Memory B cell (primary cell): ENCODE data around the gene INO80E.

Experiments
- ATAC-seq: fragments of 150-1000 bp; cut with Tn5 transposase; 2 replicates; pipeline ENCODE4 v1.10.0; 2021; ENCODE audit warnings: low read depth, mild to moderate bottlenecking, moderate library complexity
- DNase-seq, 2 donors: peaks; one replicate each; pipeline ENCODE4 v3.0.0; 2022; ENCODE audit warnings: low spot score in 2 of 2
- H3K27ac Mint-ChIP-seq: one replicate; pipeline ENCODE4 v1.8.0; 2022; ENCODE audit warnings: mild to moderate bottlenecking, moderate library complexity, mixed read lengths
- H3K27me3 Mint-ChIP-seq: one replicate; pipeline ENCODE4 v1.8.0; 2022; ENCODE audit warnings: mixed read lengths
- H3K36me3 Mint-ChIP-seq: one replicate; pipeline ENCODE4 v1.8.0; 2022; ENCODE audit warnings: mild to moderate bottlenecking, mixed read lengths
- H3K4me1 Mint-ChIP-seq: one replicate; pipeline ENCODE4 v1.8.0; 2022; ENCODE audit warnings: mixed read lengths
- H3K4me3 Mint-ChIP-seq: one replicate; pipeline ENCODE4 v1.8.0; 2022; ENCODE audit warnings: mild to moderate bottlenecking, moderate library complexity, mixed read lengths
- H3K9me3 Mint-ChIP-seq: one replicate; pipeline ENCODE4 v1.8.0; 2022; ENCODE audit warnings: mixed read lengths

INO80E gene

GRCh38 chr16:29971304-29971703, 24.7 kb upstream of the INO80E start:
- H3K36me3 Mint-ChIP-seq = peaks cover 9% of the 10 kb centered on the region
- no peak for ATAC-seq

GRCh38 chr16:29972500-29972899, 23.5 kb upstream of the INO80E start:
- Mint-ChIP-seq H3K9me3 (no peaks in the 10 kb centered on the region), H3K27me3 (no peaks in the 10 kb centered on the region), H3K4me3 (peak overlapping the region; percentile 100), H3K36me3 (peaks cover 9% of the 10 kb centered on the region), H3K27ac (peak overlapping the region; percentile 14), H3K4me1 (peaks cover 28% of the 10 kb centered on the region)
- DNase-seq (no peak), ATAC-seq (no peak)

More at GRCh38 chr16:29971304-29971703, 24.7 kb upstream of the INO80E start:
- no peaks in the 10 kb centered on the region for H3K27me3 Mint-ChIP-seq
- H3K4me1 Mint-ChIP-seq = peaks cover 28% of the 10 kb centered on the region
- H3K27ac Mint-ChIP-seq = no peak overlapping the region
- no peaks in the 10 kb centered on the region for H3K9me3 Mint-ChIP-seq
- H3K4me3 Mint-ChIP-seq = no peak overlapping the region
- DNase-seq = no peak

- Mint-ChIP-seq H3K4me3 (peak overlapping the region; percentile 100), H3K36me3 (peaks cover 9% of the 10 kb centered on the region), H3K27ac (peak overlapping the region; percentile 97), H3K9me3 (no peaks in the 10 kb centered on the region), H3K4me1 (peaks cover 28% of the 10 kb centered on the region), H3K27me3 (no peaks in the 10 kb centered on the region)
- DNase-seq (no peak), ATAC-seq (no peak)
These were observed 23.1 kb upstream of the INO80E start for GRCh38 chr16:29972992-29973383.

GRCh38 chr16:29973384-29974246, 22.4 kb upstream of the INO80E start, which contains the start of gene TAOK2:
TSS of gene TAOK2 (plus strand) at chr16:29973868. CDS start at chr16:29977773, 3,905 bp downstream.
- DNase-seq (peak; percentile 91 to 95), ATAC-seq (peak; percentile 97)
- Mint-ChIP-seq H3K36me3 (peaks cover 10% of the 10 kb centered on the region), H3K9me3 (no peaks in the 10 kb centered on the region), H3K4me1 (peaks cover 28% of the 10 kb centered on the region), H3K4me3 (peak within 1 kb of the TSS; percentile 100), H3K27me3 (no peaks in the 10 kb centered on the region), H3K27ac (peak within 1 kb of the TSS; percentile 97)

GRCh38 chr16:29974291-29975133, 21.5 kb upstream of the INO80E start:
- H3K36me3 Mint-ChIP-seq = peaks cover 12% of the 10 kb centered on the region
- DNase-seq = no peak
- peak overlapping the region; percentile 97 for H3K27ac Mint-ChIP-seq
- H3K9me3 Mint-ChIP-seq = no peaks in the 10 kb centered on the region
- H3K4me3 Mint-ChIP-seq = peak overlapping the region; percentile 100
- ATAC-seq = no peak
- no peaks in the 10 kb centered on the region for H3K27me3 Mint-ChIP-seq
- peaks cover 25% of the 10 kb centered on the region for H3K4me1 Mint-ChIP-seq

GRCh38 chr16:29975134-29975538, 20.9 kb upstream of the INO80E start:
- H3K36me3 Mint-ChIP-seq = peaks cover 14% of the 10 kb centered on the region
- H3K9me3 Mint-ChIP-seq = no peaks in the 10 kb centered on the region
- H3K4me1 Mint-ChIP-seq = peaks cover 25% of the 10 kb centered on the region
- no peaks in the 10 kb centered on the region for H3K27me3 Mint-ChIP-seq
- ATAC-seq = no peak
- H3K4me3 Mint-ChIP-seq = peak overlapping the region; percentile 100
- no peak for DNase-seq
- peak overlapping the region; percentile 83 for H3K27ac Mint-ChIP-seq

- Mint-ChIP-seq H3K27ac (peak overlapping the region; percentile 71), H3K36me3 (peaks cover 17% of the 10 kb centered on the region)
These were observed 20.1 kb upstream of the INO80E start for GRCh38 chr16:29975811-29976511.

GRCh38 chr16:29977063-29977825, 18.8 kb upstream of the INO80E start:
- DNase-seq (no peak), ATAC-seq (no peak)
- Mint-ChIP-seq H3K9me3 (no peaks in the 10 kb centered on the region), H3K27me3 (no peaks in the 10 kb centered on the region), H3K4me1 (peaks cover 25% of the 10 kb centered on the region), H3K4me3 (no peak overlapping the region), H3K27ac (no peak overlapping the region), H3K36me3 (peaks cover 19% of the 10 kb centered on the region)

More at GRCh38 chr16:29975811-29976511, 20.1 kb upstream of the INO80E start:
- ATAC-seq = no peak
- DNase-seq = no peak
- no peaks in the 10 kb centered on the region for H3K9me3 Mint-ChIP-seq
- H3K27me3 Mint-ChIP-seq = no peaks in the 10 kb centered on the region
- H3K4me3 Mint-ChIP-seq = peak overlapping the region; percentile 100
- peaks cover 25% of the 10 kb centered on the region for H3K4me1 Mint-ChIP-seq

- Mint-ChIP-seq H3K9me3 (no peaks in the 10 kb centered on the region), H3K4me3 (no peak overlapping the region), H3K36me3 (peaks cover 21% of the 10 kb centered on the region), H3K27ac (no peak overlapping the region), H3K27me3 (no peaks in the 10 kb centered on the region), H3K4me1 (peaks cover 21% of the 10 kb centered on the region)
- DNase-seq = no peak
- ATAC-seq = no peak
These were observed 18.0 kb upstream of the INO80E start for GRCh38 chr16:29978081-29978480.

- Mint-ChIP-seq H3K27ac (no peak overlapping the region), H3K27me3 (no peaks in the 10 kb centered on the region), H3K9me3 (no peaks in the 10 kb centered on the region), H3K36me3 (peaks cover 27% of the 10 kb centered on the region), H3K4me3 (no peak overlapping the region), H3K4me1 (peaks cover 15% of the 10 kb centered on the region)
- DNase-seq = no peak
- no peak for ATAC-seq
These were observed 17.3 kb upstream of the INO80E start for GRCh38 chr16:29978564-29979270.

GRCh38 chr16:29982560-29983419, 13.3 kb upstream of the INO80E start:
- H3K4me1 Mint-ChIP-seq = no peaks in the 10 kb centered on the region
- H3K4me3 Mint-ChIP-seq = no peak overlapping the region
- H3K36me3 Mint-ChIP-seq = peaks cover 40% of the 10 kb centered on the region

More at GRCh38 chr16:29982560-29983419, 13.3 kb upstream of the INO80E start:
- Mint-ChIP-seq H3K27me3 (no peaks in the 10 kb centered on the region), H3K27ac (no peak overlapping the region), H3K9me3 (no peaks in the 10 kb centered on the region)
- DNase-seq = no peak
- ATAC-seq = no peak
